Small intestine (tissue), 7 donors: ENCODE results near the gene ZFP36. TPM values are rescaled to one million over a fixed set of nuclear protein-coding genes. Genes with fewer than 3 reads are reported as not detected.
A peak's percentile ranks its signal among the peaks of the same experiment; 100 is the strongest.

Source experiments
- DNase-seq, 2 donors: peaks; one replicate each; pipeline versions ENCODE4 v3.0.0 to v3.0.0-alpha.2; 2013
- FAIRE-seq: peaks from 2 replicates; lab custom pipeline; 2012; peaks lifted over from hg19 to GRCh38; lab: Jason Lieb, UNC
- H3K27ac ChIP-seq, 3 donors: one replicate each; pipeline ENCODE4 v1.5.1; 2013; ENCODE audit warnings: low read length in 2 of 3, mild to moderate bottlenecking in 2 of 3, control low read depth in 1 of 3, inconsistent platforms in 1 of 3, low read depth in 1 of 3, moderate library complexity in 1 of 3
- H3K27me3 ChIP-seq, 3 donors: one replicate each; pipeline ENCODE4 v1.6.1; 2013; ENCODE audit warnings: low read length in 3 of 3, inconsistent platforms in 1 of 3; ENCODE audit not compliant: control insufficient read depth in 3 of 3, insufficient read depth in 3 of 3
- H3K36me3 ChIP-seq, 3 donors: one replicate each; pipeline ENCODE4 v1.6.1; 2013; ENCODE audit warnings: low read length in 3 of 3, inconsistent platforms in 1 of 3, low read depth in 1 of 3, mild to moderate bottlenecking in 1 of 3, moderate library complexity in 1 of 3; ENCODE audit not compliant: control insufficient read depth in 3 of 3, insufficient read depth in 2 of 3
- H3K4me1 ChIP-seq, 3 donors: one replicate each; pipeline ENCODE4 v1.6.1; 2013; ENCODE audit warnings: low read length in 2 of 3, inconsistent platforms in 1 of 3, low read depth in 1 of 3, mild to moderate bottlenecking in 1 of 3, moderate library complexity in 1 of 3; ENCODE audit not compliant: control insufficient read depth in 3 of 3, insufficient read depth in 2 of 3
- H3K4me3 ChIP-seq, 3 donors: one replicate each; pipeline ENCODE4 v1.5.1; 2013; ENCODE audit warnings: low read length in 3 of 3, control low read depth in 1 of 3, inconsistent platforms in 1 of 3, low read depth in 1 of 3, mild to moderate bottlenecking in 1 of 3, moderate library complexity in 1 of 3
- H3K9me3 ChIP-seq, 2 donors: one replicate each; pipeline ENCODE4 v1.6.1; 2013; ENCODE audit warnings: low read depth in 1 of 2, low read length in 1 of 2; ENCODE audit not compliant: control insufficient read depth in 2 of 2, insufficient read depth in 1 of 2
- WGBS, 3 donors: extraction: QIAGEN DNeasy Blood & Tissue Kit; methylation state at CpG; one replicate each; pipeline ENCODE4 v1.1.7; 2013; 5-methylcytosine and 5-hydroxymethylcytosine counted together
- polyA plus RNA-seq, 4 donors: library from polyadenylated mRNA; stranded (reverse) in 3 of 4; unstranded in 1 of 4; fragments of 200-250 nt in 3 of 4; fragments of 120-200 nt in 1 of 4; gene quantifications; one replicate each; pipeline versions ENCODE4 v1.2.1 to v1.2.3, GENCODE V29; 2013
- donor health status: healthy with polysubstance abuse.
- donor health status: control.
- donor health status: control.
- donor health status: Bipolar disorder and iron deficiency.
- donor health status: healthy.

ZFP36 gene
- polyA plus RNA-seq, 4 donors: 104 to 365 (median 195) TPM

- FAIRE-seq: no peak
- WGBS, 3 donors: 2 to 9% (median 2%) methylated on average over 33 to 40 of the region's 40 CpGs
Measured at GRCh38 chr19:39407660-39408391, 1.2 kb downstream of the ZFP36 start.

DNA sequence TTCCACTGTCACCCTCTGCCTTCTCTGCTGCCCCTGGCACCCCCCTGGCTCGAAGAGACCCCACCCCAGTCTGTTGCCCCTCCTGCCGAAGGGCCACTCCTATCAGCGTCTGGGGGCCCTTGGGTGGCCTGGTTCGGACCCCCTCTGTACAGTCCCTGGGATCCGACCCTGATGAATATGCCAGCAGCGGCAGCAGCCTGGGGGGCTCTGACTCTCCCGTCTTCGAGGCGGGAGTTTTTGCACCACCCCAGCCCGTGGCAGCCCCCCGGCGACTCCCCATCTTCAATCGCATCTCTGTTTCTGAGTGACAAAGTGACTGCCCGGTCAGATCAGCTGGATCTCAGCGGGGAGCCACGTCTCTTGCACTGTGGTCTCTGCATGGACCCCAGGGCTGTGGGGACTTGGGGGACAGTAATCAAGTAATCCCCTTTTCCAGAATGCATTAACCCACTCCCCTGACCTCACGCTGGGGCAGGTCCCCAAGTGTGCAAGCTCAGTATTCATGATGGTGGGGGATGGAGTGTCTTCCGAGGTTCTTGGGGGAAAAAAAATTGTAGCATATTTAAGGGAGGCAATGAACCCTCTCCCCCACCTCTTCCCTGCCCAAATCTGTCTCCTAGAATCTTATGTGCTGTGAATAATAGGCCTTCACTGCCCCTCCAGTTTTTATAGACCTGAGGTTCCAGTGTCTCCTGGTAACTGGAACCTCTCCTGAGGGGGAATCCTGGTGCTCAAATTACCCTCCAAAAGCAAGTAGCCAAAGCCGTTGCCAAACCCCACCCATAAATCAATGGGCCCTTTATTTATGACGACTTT, 2.0 kb downstream of the ZFP36 start:
- Histone ChIP-seq H3K36me3 (peaks cover 5 to 23% (median 10%) of the 10 kb centered on the region in 3 donors), H3K27me3 (peaks cover 0 to 6% (median 0%) of the 10 kb centered on the region in 3 donors), H3K27ac (peak overlapping the region; percentile 96 to 100 (median 97)), H3K4me1 (peaks cover 0 to 38% (median 6%) of the 10 kb centered on the region in 3 donors), H3K9me3 (no peaks in the 10 kb centered on the region), H3K4me3 (peak overlapping the region; percentile 99)
- FAIRE-seq: no peak
- 4 to 16% (median 7%) methylated on average over 20 of the region's 20 CpGs for WGBS, 3 donors
- DNase-seq: peak; percentile 64 to 66

More at GRCh38 chr19:39407660-39408391, 1.2 kb downstream of the ZFP36 start:
- Histone ChIP-seq H3K27ac (peak overlapping the region; percentile 96 to 100 (median 97)), H3K36me3 (peaks cover 5 to 23% (median 10%) of the 10 kb centered on the region in 3 donors), H3K27me3 (peaks cover 0 to 3% (median 0%) of the 10 kb centered on the region in 3 donors), H3K4me3 (peak overlapping the region; percentile 99), H3K4me1 (peaks cover 4 to 46% (median 6%) of the 10 kb centered on the region in 3 donors), H3K9me3 (no peaks in the 10 kb centered on the region)
- DNase-seq: peak; percentile 69 to 72

DNA sequence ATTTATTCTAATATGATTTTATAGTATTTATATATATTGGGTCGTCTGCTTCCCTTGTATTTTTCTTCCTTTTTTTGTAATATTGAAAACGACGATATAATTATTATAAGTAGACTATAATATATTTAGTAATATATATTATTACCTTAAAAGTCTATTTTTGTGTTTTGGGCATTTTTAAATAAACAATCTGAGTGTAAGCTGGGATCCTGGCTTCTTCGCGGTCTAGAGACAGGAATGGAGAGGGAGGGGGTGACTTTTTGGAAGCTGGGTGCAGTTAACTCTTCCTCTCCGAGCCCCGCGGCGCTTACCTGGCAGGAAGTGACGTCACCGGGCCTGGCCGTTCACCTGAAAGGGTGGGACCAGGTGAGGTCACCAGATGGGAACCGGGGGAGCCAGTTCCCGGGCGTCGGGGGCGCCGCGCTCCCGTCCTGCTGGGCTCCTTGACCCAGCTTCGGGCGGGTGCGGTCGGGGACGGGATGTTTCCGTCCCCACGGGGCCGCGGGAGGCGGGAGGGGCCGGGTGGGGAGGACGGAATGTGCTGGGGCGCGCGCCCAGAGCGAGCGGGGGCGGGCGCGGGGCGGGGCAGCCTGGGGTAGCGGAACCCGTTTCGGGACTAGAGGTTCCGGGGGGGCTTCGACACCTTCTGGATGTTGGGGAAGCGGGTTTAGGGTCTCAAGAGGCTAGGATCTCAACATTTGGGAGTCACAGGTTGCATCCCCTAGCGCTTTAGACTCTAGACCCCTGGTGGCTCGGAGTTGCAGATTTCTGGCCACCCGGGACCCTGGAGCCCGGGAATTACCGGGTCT, 2.8 kb downstream of the ZFP36 start:
- H3K36me3 ChIP-seq: peaks cover 5 to 23% (median 10%) of the 10 kb centered on the region in 3 donors
- peaks cover 0 to 39% (median 6%) of the 10 kb centered on the region in 3 donors for H3K4me1 ChIP-seq
- H3K9me3 ChIP-seq: no peaks in the 10 kb centered on the region
- peak overlapping the region; percentile 96 to 100 (median 99) for H3K27ac ChIP-seq
- peak; percentile 96 to 97 for DNase-seq
- H3K27me3 ChIP-seq: peaks cover 0 to 6% (median 0%) of the 10 kb centered on the region in 3 donors
- 1% methylated on average over 40 to 52 of the region's 52 CpGs for WGBS, 3 donors
- FAIRE-seq: no peak
- peak overlapping the region; percentile 71 to 99 (median 99) for H3K4me3 ChIP-seq

GRCh38 chr19:39410017-39410830, 3.6 kb downstream of the ZFP36 start:
- FAIRE-seq (no peak), DNase-seq (peak; percentile 90 to 92)
- WGBS, 3 donors: 1 to 2% (median 1%) methylated on average over 33 to 35 of the region's 35 CpGs
- Histone ChIP-seq H3K27me3 (peaks cover 0 to 6% (median 0%) of the 10 kb centered on the region in 3 donors), H3K27ac (peak overlapping the region; percentile 96 to 100 (median 99)), H3K36me3 (peaks cover 5 to 27% (median 10%) of the 10 kb centered on the region in 3 donors), H3K9me3 (no peaks in the 10 kb centered on the region), H3K4me3 (peak overlapping the region; percentile 71 to 99 (median 99)), H3K4me1 (peaks cover 0 to 33% (median under 1%) of the 10 kb centered on the region in 3 donors)

DNA sequence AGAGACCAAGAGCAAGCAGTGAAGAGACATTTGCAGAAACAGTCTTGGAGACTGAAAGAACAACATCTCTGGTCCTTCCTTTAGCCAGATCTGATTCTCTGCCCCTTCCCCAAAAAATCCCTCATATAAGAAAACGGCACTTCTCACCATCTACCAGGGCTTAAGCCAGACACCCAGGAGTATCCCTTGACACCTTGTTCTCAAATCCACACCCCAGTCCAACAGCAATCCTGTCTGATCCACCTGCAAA, 4.1 kb downstream of the ZFP36 start:
- FAIRE-seq: no peak
- Histone ChIP-seq H3K4me3 (peak overlapping the region in 2 of 3 donors; percentile 99), H3K9me3 (no peaks in the 10 kb centered on the region), H3K27ac (peak overlapping the region; percentile 96 to 100 (median 99)), H3K4me1 (peaks cover 0 to 28% (median 0%) of the 10 kb centered on the region in 3 donors), H3K27me3 (peaks cover 0 to 6% (median 0%) of the 10 kb centered on the region in 3 donors), H3K36me3 (peaks cover 5 to 31% (median 10%) of the 10 kb centered on the region in 3 donors)
- 13 to 38% (median 23%) methylated on average over 1 of the region's 1 CpG for WGBS, 3 donors
- no peak for DNase-seq

DNA sequence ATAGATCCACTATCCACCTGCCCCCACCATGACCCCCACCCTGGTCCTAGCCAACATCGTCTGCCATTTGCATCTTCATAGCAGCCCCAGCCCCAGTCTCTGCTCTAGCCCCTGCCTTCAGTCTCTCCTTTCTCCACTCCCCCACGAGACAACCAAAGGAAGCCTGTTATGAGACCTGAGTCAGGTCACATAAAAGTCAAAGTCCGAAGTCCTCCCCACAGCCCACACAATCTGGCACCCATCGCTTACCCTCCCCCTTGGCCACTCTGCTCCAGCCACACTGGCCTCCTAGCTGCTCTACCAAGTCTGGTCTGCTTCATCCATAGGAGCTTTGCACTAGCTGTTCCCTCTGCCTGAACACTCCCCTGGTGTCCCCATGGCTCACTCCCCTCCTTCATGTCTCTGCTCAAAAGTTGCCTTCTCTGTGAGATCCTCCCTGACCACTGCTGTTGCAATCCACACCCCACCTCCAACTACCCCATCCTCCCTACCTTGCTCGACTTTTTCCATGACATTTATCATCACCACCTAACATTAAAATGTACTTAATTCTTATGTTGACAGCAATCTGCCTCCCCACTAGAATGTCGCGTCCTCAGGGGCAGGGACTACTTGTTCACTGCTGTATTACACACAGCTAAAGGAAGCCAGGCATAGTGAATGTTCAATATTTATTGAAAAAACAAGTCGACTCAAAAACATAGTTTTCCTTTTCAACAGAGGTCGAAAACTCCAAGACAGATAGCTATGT, 4.6 kb downstream of the ZFP36 start:
- 4 to 13% (median 4%) methylated on average over 9 of the region's 9 CpGs for WGBS, 3 donors
- Histone ChIP-seq H3K4me1 (peaks cover 0 to 23% (median 0%) of the 10 kb centered on the region in 3 donors), H3K9me3 (no peaks in the 10 kb centered on the region), H3K27me3 (peaks cover 0 to 6% (median 0%) of the 10 kb centered on the region in 3 donors), H3K27ac (peak overlapping the region; percentile 96 to 100 (median 99)), H3K4me3 (peak overlapping the region in 2 of 3 donors; percentile 99), H3K36me3 (peaks cover 5 to 36% (median 10%) of the 10 kb centered on the region in 3 donors)
- FAIRE-seq: no peak
- peak; percentile 94 for DNase-seq

DNA sequence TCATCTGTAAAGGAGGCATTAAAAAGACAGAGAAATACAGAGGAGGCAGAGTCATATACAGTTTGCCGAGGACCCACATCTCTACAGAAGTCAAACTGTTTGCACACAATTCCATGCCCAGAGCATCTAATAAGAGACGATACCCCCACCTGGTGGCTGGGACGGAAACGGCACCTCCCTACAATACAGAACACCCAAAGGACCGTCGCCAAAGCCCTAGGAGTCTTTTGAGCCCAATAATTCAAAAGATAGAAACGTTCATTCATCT, 5.1 kb downstream of the ZFP36 start:
- H3K4me3 ChIP-seq: peak overlapping the region in 1 of 3 donors; percentile 8
- FAIRE-seq: no peak
- H3K9me3 ChIP-seq: no peaks in the 10 kb centered on the region

More for the DNA sequence above, 5.1 kb downstream of the ZFP36 start:
- peaks cover 5 to 40% (median 10%) of the 10 kb centered on the region in 3 donors for H3K36me3 ChIP-seq
- 0 to 1% (median 0%) methylated on average over 7 of the region's 7 CpGs for WGBS, 3 donors
- peak; percentile 95 to 96 for DNase-seq
- H3K27me3 ChIP-seq: peaks cover 0 to 6% (median 0%) of the 10 kb centered on the region in 3 donors
- H3K4me1 ChIP-seq: peaks cover 0 to 22% (median 0%) of the 10 kb centered on the region in 3 donors
- H3K27ac ChIP-seq: peak overlapping the region; percentile 96 to 100 (median 99)
